Esophagus muscularis mucosa (tissue), 4 donors: Measurements from ENCODE around the gene NAA50.

ENCODE experiments used
- CTCF ChIP-seq, 3 experiments: fragments of 200-600 bp in 2 of 3; fragments of 450-650 bp in 1 of 3; sonication (generic) in 2 of 3; IDR thresholded peaks; one replicate each; pipeline ENCODE4 v1.5.1; 2017 to 2019; ENCODE audit warnings: antibody characterized with exemption in 3 of 3, mild to moderate bottlenecking in 2 of 3, moderate library complexity in 1 of 3
- EP300 ChIP-seq: sonication (generic); formaldehyde crosslinking; IDR thresholded peaks from one replicate; pipeline ENCODE4 v1.6.1; 2017; ENCODE audit warnings: antibody characterized with exemption
- POLR2A ChIP-seq: fragments of 450-650 bp; IDR thresholded peaks from one replicate; pipeline ENCODE4 v1.6.1; 2017; ENCODE audit warnings: antibody characterized with exemption, moderate library complexity, mild to moderate bottlenecking, low read depth

- no peak for TF ChIP-seq EP300
- TF ChIP-seq CTCF (IDR thresholded peaks at IDR 0.05), result no peak
- TF ChIP-seq POLR2A, result no peak
Observed at GRCh38 chr3:113771993-113772392, 25.9 kb upstream of the NAA50 start.
